NCI-H526 (cell line): Measurements from ENCODE around the gene SLC26A4.
A peak's percentile ranks its signal among the peaks of the same experiment; 100 is the strongest.

ENCODE experiments used
- DNase-seq, 2 experiments: peaks; one replicate each; lab custom pipeline; 2025; lab: John Stamatoyannopoulos, UW

Gene SLC26A4

GRCh38 chr7:107659666-107660065, 962 bp upstream of the SLC26A4 start:
- DNase-seq = peak; percentile 90 to 92

- DNase-seq = peak; percentile 69 to 93
These were observed 645 bp downstream of the SLC26A4 start for GRCh38 chr7:107661081-107661864.

- peak in 1 of 2 experiments; percentile 46 for DNase-seq
These were observed 1.3 kb downstream of the SLC26A4 start for GRCh38 chr7:107661865-107662379.

GRCh38 chr7:107663196-107663595, 2.6 kb downstream of the SLC26A4 start:
- no peak for DNase-seq

- no peak for DNase-seq
These were observed 6.2 kb downstream of the SLC26A4 start for GRCh38 chr7:107666790-107667189.

- DNase-seq = no peak
These were observed 6.7 kb downstream of the SLC26A4 start for GRCh38 chr7:107667341-107667740.

- no peak for DNase-seq
These were observed 7.7 kb downstream of the SLC26A4 start for GRCh38 chr7:107668296-107668695.

GRCh38 chr7:107672183-107672582, 11.6 kb downstream of the SLC26A4 start:
- no peak for DNase-seq

- DNase-seq = no peak
These were observed 15.6 kb downstream of the SLC26A4 start for GRCh38 chr7:107676249-107676648.

- DNase-seq = no peak
These were observed 17.6 kb downstream of the SLC26A4 start for GRCh38 chr7:107678110-107678753.

GRCh38 chr7:107680478-107680877, 19.9 kb downstream of the SLC26A4 start:
- DNase-seq = no peak

GRCh38 chr7:107682886-107683285, 22.3 kb downstream of the SLC26A4 start:
- no peak for DNase-seq

GRCh38 chr7:107684287-107684686, 23.7 kb downstream of the SLC26A4 start:
- no peak for DNase-seq

- no peak for DNase-seq
These were observed 24.4 kb downstream of the SLC26A4 start for GRCh38 chr7:107684947-107685463.

GRCh38 chr7:107686816-107687387, 26.3 kb downstream of the SLC26A4 start:
- no peak for DNase-seq

- DNase-seq = no peak
These were observed 27.0 kb downstream of the SLC26A4 start for GRCh38 chr7:107687656-107688055.

GRCh38 chr7:107689553-107689952, 28.9 kb downstream of the SLC26A4 start:
- no peak for DNase-seq

GRCh38 chr7:107690084-107690483, 29.5 kb downstream of the SLC26A4 start:
- no peak for DNase-seq

- DNase-seq = no peak
These were observed 30.0 kb downstream of the SLC26A4 start for GRCh38 chr7:107690611-107691010.

- no peak for DNase-seq
These were observed 31.1 kb downstream of the SLC26A4 start for GRCh38 chr7:107691716-107692115.

- no peak for DNase-seq
These were observed 31.9 kb downstream of the SLC26A4 start for GRCh38 chr7:107692501-107692900.

GRCh38 chr7:107693396-107693795, 32.8 kb downstream of the SLC26A4 start:
- no peak for DNase-seq

GRCh38 chr7:107694386-107694785, 33.8 kb downstream of the SLC26A4 start:
- no peak for DNase-seq
